Astrocyte of the cerebellum (primary cell): ENCODE results near the gene NDE1.

Experiments
- DNase-seq: peaks from one replicate; pipeline ENCODE4 v3.0.0-alpha.2; 2011; ENCODE audit warnings: low read depth
- H3K4me3 ChIP-seq: 2 replicates; pipeline ENCODE4 v1.5.1; 2011; ENCODE audit warnings: mild to moderate bottlenecking, low read depth, low read length, moderate library complexity
- in situ Hi-C: cut with HindIII; loops from 2 replicates; pipeline ENCODE4 v1.10.0; 2017; ENCODE audit warnings: low sequenced_read_pairs
- TF ChIP-seq, protein P1 (sequence below): IDR thresholded peaks from 2 replicates; pipeline ENCODE4 v1.5.1; 2012; ENCODE audit warnings: low read length, low read depth, moderate library complexity, mild to moderate bottlenecking; ENCODE audit errors: missing control alignments

NDE1 gene

DNA sequence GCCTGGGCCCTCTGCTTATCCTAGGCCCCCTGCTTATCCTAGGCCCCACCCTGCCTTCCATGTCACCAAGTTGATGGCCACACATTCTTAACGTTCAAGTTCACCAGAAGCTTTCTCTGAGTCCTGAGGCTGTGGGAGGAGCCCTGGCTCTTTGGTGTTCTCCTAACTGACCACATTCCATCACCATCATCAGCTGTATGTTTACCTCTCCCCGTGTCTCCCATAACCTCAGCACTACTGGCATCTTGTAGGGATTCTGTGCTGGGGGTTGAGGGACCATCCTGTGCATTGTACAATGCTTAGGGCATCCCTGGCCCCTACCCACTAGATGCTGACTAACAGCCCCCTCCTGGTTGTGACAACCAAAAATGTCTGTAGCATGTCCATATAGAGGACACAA is 99.3 kb downstream of the NDE1 start:
- in situ Hi-C loops, result no loop called here
- no peak overlapping the region for H3K4me3 ChIP-seq
- no peak for DNase-seq
- TF ChIP-seq, protein P1, sequence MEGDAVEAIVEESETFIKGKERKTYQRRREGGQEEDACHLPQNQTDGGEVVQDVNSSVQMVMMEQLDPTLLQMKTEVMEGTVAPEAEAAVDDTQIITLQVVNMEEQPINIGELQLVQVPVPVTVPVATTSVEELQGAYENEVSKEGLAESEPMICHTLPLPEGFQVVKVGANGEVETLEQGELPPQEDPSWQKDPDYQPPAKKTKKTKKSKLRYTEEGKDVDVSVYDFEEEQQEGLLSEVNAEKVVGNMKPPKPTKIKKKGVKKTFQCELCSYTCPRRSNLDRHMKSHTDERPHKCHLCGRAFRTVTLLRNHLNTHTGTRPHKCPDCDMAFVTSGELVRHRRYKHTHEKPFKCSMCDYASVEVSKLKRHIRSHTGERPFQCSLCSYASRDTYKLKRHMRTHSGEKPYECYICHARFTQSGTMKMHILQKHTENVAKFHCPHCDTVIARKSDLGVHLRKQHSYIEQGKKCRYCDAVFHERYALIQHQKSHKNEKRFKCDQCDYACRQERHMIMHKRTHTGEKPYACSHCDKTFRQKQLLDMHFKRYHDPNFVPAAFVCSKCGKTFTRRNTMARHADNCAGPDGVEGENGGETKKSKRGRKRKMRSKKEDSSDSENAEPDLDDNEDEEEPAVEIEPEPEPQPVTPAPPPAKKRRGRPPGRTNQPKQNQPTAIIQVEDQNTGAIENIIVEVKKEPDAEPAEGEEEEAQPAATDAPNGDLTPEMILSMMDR, result no peak

DNA sequence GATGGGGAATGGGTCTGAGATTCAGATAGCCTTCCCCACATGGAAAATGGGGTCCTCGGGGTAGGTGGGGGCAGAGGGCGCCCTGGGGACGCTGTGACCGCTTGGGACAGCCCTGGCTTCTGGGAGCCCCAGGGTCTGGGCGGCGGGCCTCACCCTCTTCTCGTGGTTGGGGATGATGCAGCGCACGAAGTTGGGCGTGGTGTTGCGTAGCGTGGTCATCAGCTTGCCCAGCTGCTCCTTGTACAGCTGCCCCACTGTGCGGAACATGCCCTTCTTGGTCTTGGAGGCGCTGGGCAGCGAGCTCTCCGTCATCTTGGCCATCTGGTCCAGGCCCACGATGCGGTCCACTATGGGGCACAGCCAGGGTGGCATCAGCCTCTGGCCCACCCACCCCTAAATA is 99.9 kb downstream of the NDE1 start:
- no peak overlapping the region for H3K4me3 ChIP-seq
- TF ChIP-seq, protein P1, result no peak
- no peak for DNase-seq
- in situ Hi-C loops, result no loop called here

DNA sequence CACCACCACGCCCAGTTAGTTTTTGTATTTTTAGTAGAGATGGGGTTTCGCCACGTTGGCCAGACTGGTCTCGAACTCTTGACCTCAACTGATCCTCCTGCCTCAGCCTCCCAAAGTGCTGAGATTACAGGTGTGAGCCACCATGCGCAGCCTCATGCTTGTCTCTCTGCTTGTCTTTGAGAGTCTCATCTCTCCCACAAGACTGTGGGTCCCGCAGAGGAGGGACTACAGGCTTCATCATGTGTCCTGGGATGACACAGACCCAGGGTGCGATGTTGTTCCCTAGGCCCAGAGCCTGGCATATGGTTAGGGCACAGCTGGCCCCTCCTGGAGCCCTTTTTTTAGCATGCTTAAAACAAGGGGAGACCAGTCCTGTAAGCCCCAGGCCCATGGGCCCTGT is 101.9 kb downstream of the NDE1 start:
- H3K4me3 ChIP-seq, result no peak overlapping the region
- no peak for DNase-seq
- TF ChIP-seq, protein P1, result no peak
- in situ Hi-C loops, result no loop called here

DNA sequence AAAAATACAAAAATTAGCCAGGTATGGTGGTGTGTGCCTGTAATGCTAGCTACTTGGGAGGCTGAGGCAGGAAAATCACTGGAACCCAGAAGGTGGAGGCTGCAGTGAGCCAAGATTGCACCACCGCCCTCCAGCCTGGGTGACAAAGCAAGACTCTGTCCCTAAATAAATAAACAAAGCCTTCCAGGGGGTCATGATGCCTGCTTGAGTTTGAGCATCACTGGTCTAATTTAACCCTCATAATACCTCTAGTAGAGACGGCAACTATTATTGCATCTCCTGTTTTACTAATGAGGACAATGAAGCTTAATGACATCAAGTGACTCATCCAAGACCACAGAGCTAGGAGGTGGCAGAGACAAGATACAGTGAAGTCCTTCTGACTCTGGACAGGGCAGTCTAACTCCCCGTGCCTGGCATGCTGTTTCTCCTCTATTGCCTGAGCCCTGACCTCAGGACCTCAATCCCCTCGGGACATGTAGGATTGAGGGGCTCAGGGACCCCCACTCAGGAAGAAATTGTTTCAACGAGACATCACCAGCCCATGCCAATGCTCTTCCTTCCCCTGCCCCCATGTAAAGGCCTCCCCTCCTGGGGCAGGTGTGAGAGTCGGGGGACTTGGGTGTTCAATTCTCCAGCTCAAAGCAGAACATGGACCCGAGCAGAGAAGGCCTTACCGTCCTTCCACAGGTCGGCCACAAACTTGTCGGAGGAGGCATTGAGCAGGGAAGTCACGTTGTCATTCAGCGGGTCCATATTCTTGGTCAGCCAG is 102.9 kb downstream of the NDE1 start:
- TF ChIP-seq, protein P1, result no peak
- no peak overlapping the region for H3K4me3 ChIP-seq
- no peak for DNase-seq
- in situ Hi-C loops, result no loop called here

- in situ Hi-C loops, result no loop called here
- TF ChIP-seq, protein P1, result no peak
- DNase-seq, result no peak
- no peak overlapping the region for H3K4me3 ChIP-seq
These were observed 104.9 kb downstream of the NDE1 start for GRCh38 chr16:15754821-15755534.

DNA sequence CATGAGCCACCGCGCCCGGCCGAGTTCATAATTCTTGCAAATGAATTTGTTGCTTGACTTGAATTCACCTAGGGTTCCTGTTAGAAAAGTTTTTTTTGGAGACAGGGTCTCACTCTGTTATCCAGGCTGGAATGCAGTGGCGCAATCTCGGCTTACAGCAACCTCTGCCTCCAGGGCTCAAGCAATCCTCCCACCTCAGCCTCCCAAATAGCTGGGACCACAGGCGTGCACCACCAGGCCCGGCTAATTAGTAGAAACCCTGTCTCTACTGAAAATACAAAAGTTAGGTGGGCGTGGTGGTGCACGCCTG is 107.0 kb downstream of the NDE1 start:
- in situ Hi-C loops, result no loop called here

More for the DNA sequence above, 107.0 kb downstream of the NDE1 start:
- H3K4me3 ChIP-seq, result no peak overlapping the region
- TF ChIP-seq, protein P1, result no peak
- no peak for DNase-seq
